ENCODE data around the gene GPR155.

Gene GPR155, protein sequence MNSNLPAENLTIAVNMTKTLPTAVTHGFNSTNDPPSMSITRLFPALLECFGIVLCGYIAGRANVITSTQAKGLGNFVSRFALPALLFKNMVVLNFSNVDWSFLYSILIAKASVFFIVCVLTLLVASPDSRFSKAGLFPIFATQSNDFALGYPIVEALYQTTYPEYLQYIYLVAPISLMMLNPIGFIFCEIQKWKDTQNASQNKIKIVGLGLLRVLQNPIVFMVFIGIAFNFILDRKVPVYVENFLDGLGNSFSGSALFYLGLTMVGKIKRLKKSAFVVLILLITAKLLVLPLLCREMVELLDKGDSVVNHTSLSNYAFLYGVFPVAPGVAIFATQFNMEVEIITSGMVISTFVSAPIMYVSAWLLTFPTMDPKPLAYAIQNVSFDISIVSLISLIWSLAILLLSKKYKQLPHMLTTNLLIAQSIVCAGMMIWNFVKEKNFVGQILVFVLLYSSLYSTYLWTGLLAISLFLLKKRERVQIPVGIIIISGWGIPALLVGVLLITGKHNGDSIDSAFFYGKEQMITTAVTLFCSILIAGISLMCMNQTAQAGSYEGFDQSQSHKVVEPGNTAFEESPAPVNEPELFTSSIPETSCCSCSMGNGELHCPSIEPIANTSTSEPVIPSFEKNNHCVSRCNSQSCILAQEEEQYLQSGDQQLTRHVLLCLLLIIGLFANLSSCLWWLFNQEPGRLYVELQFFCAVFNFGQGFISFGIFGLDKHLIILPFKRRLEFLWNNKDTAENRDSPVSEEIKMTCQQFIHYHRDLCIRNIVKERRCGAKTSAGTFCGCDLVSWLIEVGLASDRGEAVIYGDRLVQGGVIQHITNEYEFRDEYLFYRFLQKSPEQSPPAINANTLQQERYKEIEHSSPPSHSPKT

GRCh38 chr2:174486563-174487107 lies at the start of gene GPR155:
TSS of gene GPR155 (minus strand) at chr2:174487029. CDS start at chr2:174481956, 5,073 bp downstream.
- peak within 1 kb of the TSS; percentile 67 for H3K27ac ChIP-seq
- TF ChIP-seq, protein P1, sequence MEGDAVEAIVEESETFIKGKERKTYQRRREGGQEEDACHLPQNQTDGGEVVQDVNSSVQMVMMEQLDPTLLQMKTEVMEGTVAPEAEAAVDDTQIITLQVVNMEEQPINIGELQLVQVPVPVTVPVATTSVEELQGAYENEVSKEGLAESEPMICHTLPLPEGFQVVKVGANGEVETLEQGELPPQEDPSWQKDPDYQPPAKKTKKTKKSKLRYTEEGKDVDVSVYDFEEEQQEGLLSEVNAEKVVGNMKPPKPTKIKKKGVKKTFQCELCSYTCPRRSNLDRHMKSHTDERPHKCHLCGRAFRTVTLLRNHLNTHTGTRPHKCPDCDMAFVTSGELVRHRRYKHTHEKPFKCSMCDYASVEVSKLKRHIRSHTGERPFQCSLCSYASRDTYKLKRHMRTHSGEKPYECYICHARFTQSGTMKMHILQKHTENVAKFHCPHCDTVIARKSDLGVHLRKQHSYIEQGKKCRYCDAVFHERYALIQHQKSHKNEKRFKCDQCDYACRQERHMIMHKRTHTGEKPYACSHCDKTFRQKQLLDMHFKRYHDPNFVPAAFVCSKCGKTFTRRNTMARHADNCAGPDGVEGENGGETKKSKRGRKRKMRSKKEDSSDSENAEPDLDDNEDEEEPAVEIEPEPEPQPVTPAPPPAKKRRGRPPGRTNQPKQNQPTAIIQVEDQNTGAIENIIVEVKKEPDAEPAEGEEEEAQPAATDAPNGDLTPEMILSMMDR (conservative IDR thresholded peaks at IDR 0.05; ENCODE audit: low read depth): 0 out of 2 replicates have a peak, but pooled peaks have one; percentile 13
- ChIA-PET POLR2A (ENCODE audit: low non-redundant PET) (interaction anchor here (0.5 kb wide), 2 partner anchors 441 to 600 kb away, joined by 3 read pairs; no protein-coding TSS in a partner anchor), CTCF (interaction anchor here (0.7 to 1.7 kb wide), 2 partner anchors 24 to 37 kb away, joined by 3 to 6 read pairs; no protein-coding TSS in a partner anchor)
- peak; percentile 28 for DNase-seq (ENCODE audit: low spot score)

GRCh38 chr2:174535757-174536703 lies 49.2 kb upstream of the GPR155 start:
- H3K27ac ChIP-seq: no peak overlapping the region
- TF ChIP-seq, protein P1 (conservative IDR thresholded peaks at IDR 0.05; ENCODE audit: low read depth): no peak
- DNase-seq (ENCODE audit: low spot score): no peak
- CTCF ChIA-PET: interaction anchor here (0.5 to 1.0 kb wide), 3 partner anchors 38 to 686 kb away, joined by 3 read pairs; no protein-coding TSS in a partner anchor
- POLR2A ChIA-PET (ENCODE audit: low non-redundant PET): no interaction called here

DNA sequence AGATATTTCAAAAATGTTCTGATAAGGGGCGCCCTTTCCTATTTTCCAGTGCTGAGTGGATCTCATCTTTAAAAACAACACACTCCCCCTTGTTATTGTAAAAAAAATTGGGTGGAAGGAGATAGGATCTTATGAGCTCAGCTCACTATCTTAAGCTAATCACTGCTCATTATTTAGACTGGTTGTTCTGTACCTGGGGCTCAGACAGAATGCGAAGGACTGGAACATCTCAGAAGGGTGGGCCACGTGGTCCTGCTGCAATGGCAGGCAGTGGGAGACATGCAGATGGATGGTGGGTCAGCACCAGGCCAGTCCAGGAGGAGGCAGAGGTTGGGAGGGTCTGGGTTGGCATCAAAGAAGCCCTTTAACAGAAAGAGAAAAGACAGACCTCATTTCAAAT lies 48.3 kb upstream of the GPR155 start:
- no peak for DNase-seq (ENCODE audit: low spot score)
- POLR2A ChIA-PET (ENCODE audit: low non-redundant PET): no interaction called here
- H3K27ac ChIP-seq: no peak overlapping the region
- CTCF ChIA-PET: interaction anchor here (0.8 kb wide), 2 partner anchors 13 to 687 kb away, joined by 3 to 4 read pairs; no protein-coding TSS in a partner anchor
- TF ChIP-seq, protein P1 (conservative IDR thresholded peaks at IDR 0.05; ENCODE audit: low read depth): no peak

GRCh38 chr2:174529916-174530315 lies 43.1 kb upstream of the GPR155 start:
- POLR2A ChIA-PET (ENCODE audit: low non-redundant PET): no interaction called here
- H3K27ac ChIP-seq: no peak overlapping the region
- TF ChIP-seq, protein P1 (conservative IDR thresholded peaks at IDR 0.05; ENCODE audit: low read depth): no peak
- CTCF ChIA-PET: interaction anchor here (0.6 kb wide), 1 partner anchor 27 kb away, joined by 3 read pairs; no protein-coding TSS in a partner anchor
- DNase-seq (ENCODE audit: low spot score): no peak

DNA sequence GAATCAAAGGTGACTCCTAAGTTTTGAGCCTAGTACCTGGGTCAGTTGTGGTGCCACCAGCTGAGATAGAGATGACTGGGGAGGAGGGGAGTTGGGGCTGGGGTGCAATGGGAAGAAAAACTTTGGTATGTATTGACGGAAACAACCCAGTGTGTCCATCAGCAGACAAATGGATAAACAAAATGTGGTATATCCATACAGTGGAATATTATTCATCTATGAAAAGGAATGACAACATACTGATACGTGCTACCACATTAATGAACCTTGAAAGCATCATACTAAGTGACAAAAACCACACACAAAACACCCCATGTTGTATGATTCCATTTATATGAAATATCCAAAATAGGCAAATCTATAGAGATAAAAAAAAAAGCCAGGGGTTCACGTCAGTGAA lies 41.1 kb upstream of the GPR155 start:
- CTCF ChIA-PET: interaction anchor here (0.7 kb wide), 2 partner anchors 139 to 935 kb away, joined by 3 read pairs; no protein-coding TSS in a partner anchor
- no peak for DNase-seq (ENCODE audit: low spot score)
- TF ChIP-seq, protein P1 (conservative IDR thresholded peaks at IDR 0.05; ENCODE audit: low read depth): no peak
- POLR2A ChIA-PET (ENCODE audit: low non-redundant PET): no interaction called here
- no peak overlapping the region for H3K27ac ChIP-seq

Data from RWPE1 (cell line).